Keratinocyte (primary cell): ENCODE measurements around the gene KLHDC8B. TPM values are rescaled to one million over a fixed set of nuclear protein-coding genes. Genes with fewer than 3 reads are reported as not detected.

ENCODE experiments used
- DNase-seq: peaks from one replicate; pipeline ENCODE4 v3.0.0-alpha.2; 2011; ENCODE audit warnings: low read depth, missing footprints, low spot score
- FAIRE-seq: peaks from 2 replicates; lab custom pipeline; 2011; peaks lifted over from hg19 to GRCh38; lab: Jason Lieb, UNC
- H2AFZ ChIP-seq: 2 replicates; pipeline ENCODE4 v1.6.0; 2012; ENCODE audit warnings: low read length, control low read depth, inconsistent platforms; ENCODE audit not compliant: control insufficient read depth
- H3K27ac ChIP-seq: 2 replicates; pipeline ENCODE4 v1.5.1; 2011; ENCODE audit warnings: low read length; ENCODE audit not compliant: control insufficient read depth, insufficient read depth
- H3K27me3 ChIP-seq: 3 replicates; pipeline ENCODE4 v1.6.0; 2011; ENCODE audit warnings: low read length; ENCODE audit not compliant: control insufficient read depth, insufficient read depth; ENCODE audit errors: extremely low read depth
- H3K36me3 ChIP-seq, 2 experiments: 2 replicates in 1 of 2; 3 replicates in 1 of 2; pipeline ENCODE4 v1.5.1; 2011; ENCODE audit warnings: low read length in 2 of 2, mild to moderate bottlenecking in 1 of 2; ENCODE audit not compliant: control insufficient read depth in 2 of 2, insufficient read depth in 2 of 2; ENCODE audit errors: extremely low read depth in 1 of 2
- H3K4me1 ChIP-seq: 3 replicates; pipeline ENCODE4 v1.5.1; 2011; ENCODE audit warnings: low read length; ENCODE audit not compliant: control insufficient read depth, insufficient read depth; ENCODE audit errors: extremely low read depth
- H3K4me2 ChIP-seq: 3 replicates; pipeline ENCODE4 v1.6.0; 2011; ENCODE audit warnings: low read depth, low read length; ENCODE audit not compliant: control insufficient read depth, insufficient read depth; ENCODE audit errors: extremely low read depth
- H3K4me3 ChIP-seq, 3 experiments: fragments of 200-600 bp in 1 of 3; sonication (generic) in 1 of 3; 2 replicates in 2 of 3; 3 replicates in 1 of 3; pipeline ENCODE4 v1.5.1; 2011 to 2016; ENCODE audit warnings: low read length in 3 of 3, mild to moderate bottlenecking in 3 of 3, control low read depth in 2 of 3, inconsistent platforms in 1 of 3, low read depth in 1 of 3, mixed read lengths in 1 of 3, mixed run types in 1 of 3, moderate library complexity in 1 of 3; ENCODE audit not compliant: control insufficient read depth in 2 of 3, insufficient read depth in 2 of 3; ENCODE audit errors: extremely low read depth in 1 of 3
- H3K79me2 ChIP-seq: 2 replicates; pipeline ENCODE4 v1.6.0; 2012; ENCODE audit warnings: low read length; ENCODE audit not compliant: control insufficient read depth, insufficient read depth
- H3K9ac ChIP-seq: 3 replicates; pipeline ENCODE4 v1.6.0; 2011; ENCODE audit warnings: low read length; ENCODE audit not compliant: control insufficient read depth, insufficient read depth; ENCODE audit errors: extremely low read depth
- H3K9me1 ChIP-seq: 3 replicates; pipeline ENCODE4 v1.6.0; 2011; ENCODE audit warnings: low read length; ENCODE audit not compliant: control insufficient read depth, insufficient read depth; ENCODE audit errors: extremely low read depth
- H3K9me3 ChIP-seq: 2 replicates; pipeline ENCODE4 v1.5.1; 2012; ENCODE audit warnings: low read depth, low read length; ENCODE audit not compliant: control insufficient read depth
- H4K20me1 ChIP-seq: 3 replicates; pipeline ENCODE4 v1.6.0; 2011; ENCODE audit warnings: low read length; ENCODE audit not compliant: control insufficient read depth, insufficient read depth; ENCODE audit errors: extremely low read depth
- CTCF ChIP-seq, 3 experiments: IDR thresholded peaks in 1 of 3; conservative IDR thresholded peaks in 1 of 3; optimal IDR thresholded peaks in 1 of 3; 2 replicates in 2 of 3; 3 replicates in 1 of 3; pipeline versions ENCODE3 to v1.5.1; 2011; ENCODE audit warnings: low read length in 3 of 3, mild to moderate bottlenecking in 3 of 3, moderate library complexity in 2 of 3, control low read depth in 1 of 3, inconsistent platforms in 1 of 3; ENCODE audit not compliant: insufficient read depth in 2 of 3; ENCODE audit errors: extremely low read depth in 1 of 3
- EZH2 ChIP-seq: IDR thresholded peaks from one replicate; pipeline ENCODE4 v1.6.1; 2012; ENCODE audit warnings: inconsistent platforms, mild to moderate bottlenecking, low read length, moderate library complexity
- dilution Hi-C: fragments of 300-500 bp; cut with MboI; formaldehyde crosslinking; loops from one replicate; pipeline ENCODE4 v1.7.0; 2020; ENCODE audit warnings: low sequenced_read_pairs; ENCODE audit not compliant: extremely low pct_ligation_motif_present
- polyA plus RNA-seq, 5 experiments: library from polyadenylated mRNA; depleted of rRNA in 3 of 5; stranded (reverse) in 3 of 5; stranded (forward) in 1 of 5; unstranded in 1 of 5; fragments of >200 nt; gene quantifications; 1 replicate in 1 of 5; 2 replicates in 3 of 5; 3 replicates in 1 of 5; pipeline versions ENCODE4 v1.2.1 to v1.2.3, GENCODE V29; 2011 to 2012; ENCODE audit warnings: missing spikeins in 2 of 5, low read depth in 1 of 5, low replicate concordance in 1 of 5

The KLHDC8B gene
- polyA plus RNA-seq, 1 donor (not counting 4 experiments of a cell fraction or from before 2014, with no cell fraction given), result 19.5 TPM

GRCh38 chr3:49140080-49140479 lies 31.3 kb upstream of the KLHDC8B start:
- Histone ChIP-seq H4K20me1 (no peaks in the 10 kb centered on the region), H3K4me1 (no peaks in the 10 kb centered on the region), H2AFZ (no peak overlapping the region), H3K9ac (no peak overlapping the region), H3K4me2 (no peak overlapping the region), H3K27ac (no peak overlapping the region), H3K36me3 (no peaks in the 10 kb centered on the region), H3K4me3 (no peak overlapping the region), H3K79me2 (no peaks in the 10 kb centered on the region), H3K27me3 (no peaks in the 10 kb centered on the region), H3K9me1 (no peaks in the 10 kb centered on the region), H3K9me3 (peaks cover 4% of the 10 kb centered on the region)
- dilution Hi-C loops, result no loop called here
- no peak for DNase-seq
- no peak for FAIRE-seq
- TF ChIP-seq EZH2, result no peak
- TF ChIP-seq CTCF (optimal IDR thresholded peaks at IDR 0.05 in 1 of 3, IDR thresholded peaks at IDR 0.05 in 1 of 3, conservative IDR thresholded peaks at IDR 0.05 in 1 of 3; ENCODE audit: extremely low read depth in 1 of 3, insufficient read depth in 2 of 3, low read length in 3 of 3), result no peak

- Histone ChIP-seq H3K9me3 (no peaks in the 10 kb centered on the region), H3K9me1 (no peaks in the 10 kb centered on the region), H4K20me1 (no peaks in the 10 kb centered on the region), H3K27me3 (no peaks in the 10 kb centered on the region), H3K9ac (no peak overlapping the region), H3K27ac (no peak overlapping the region), H3K79me2 (no peaks in the 10 kb centered on the region), H3K36me3 (no peaks in the 10 kb centered on the region), H2AFZ (no peak overlapping the region), H3K4me3 (no peak overlapping the region), H3K4me1 (no peaks in the 10 kb centered on the region), H3K4me2 (no peak overlapping the region)
- TF ChIP-seq CTCF (optimal IDR thresholded peaks at IDR 0.05 in 1 of 3, IDR thresholded peaks at IDR 0.05 in 1 of 3, conservative IDR thresholded peaks at IDR 0.05 in 1 of 3; ENCODE audit: extremely low read depth in 1 of 3, insufficient read depth in 2 of 3, low read length in 3 of 3) (no peak), EZH2 (no peak)
- dilution Hi-C loops, result no loop called here
- FAIRE-seq (no peak), DNase-seq (no peak)
Observed at GRCh38 chr3:49148159-49148558, 23.2 kb upstream of the KLHDC8B start.
